Caco-2 (cell line): Measurements from ENCODE around the gene SLC29A3. TPM values are rescaled to one million over a fixed set of nuclear protein-coding genes. Genes with fewer than 3 reads are reported as not detected.

ENCODE experiments used
- BruUV-seq: library from RNA; stranded (reverse); fragments of 400-500 nt; replicated peaks from 2 replicates; lab custom pipeline; 2021; lab: Mats Ljungman, UMichigan
- CTCF ChIA-PET: fragments of 300-600 bp; sonication (Branson Sonifier 250); formaldehyde crosslinking; loops from one replicate; lab custom pipeline; 2022; ENCODE audit warnings: antibody characterized with exemption; lab: Charles Lee
- POLR2A ChIA-PET: fragments of 300-600 bp; sonication (Branson Sonifier 250); formaldehyde crosslinking; loops from one replicate; lab custom pipeline; 2022; ENCODE audit warnings: antibody characterized with exemption; lab: Charles Lee
- DNase-seq, 2 experiments: peaks; one replicate each; pipeline versions ENCODE4 v3.0.0 to v3.0.0-alpha.2; 2020 to 2022
- H3K27me3 ChIP-seq: replicated peaks from 2 replicates; pipeline ENCODE4 v1.6.0; 2011; ENCODE audit warnings: low read length; ENCODE audit not compliant: control insufficient read depth, insufficient read depth
- H3K36me3 ChIP-seq: 2 replicates; pipeline ENCODE4 v1.5.1; 2011; ENCODE audit warnings: low read length; ENCODE audit not compliant: control insufficient read depth, insufficient read depth
- H3K4me1 ChIP-seq: fragments of 250-450 bp; sonication (Bioruptor Pico); 2 replicates; pipeline ENCODE4 v1.5.1; 2020; ENCODE audit warnings: mild to moderate bottlenecking
- H3K4me3 ChIP-seq: 2 replicates; pipeline ENCODE4 v1.5.1; 2011; ENCODE audit warnings: low read depth, mild to moderate bottlenecking, control low read depth, low read length
- H3K9me3 ChIP-seq: fragments of 250-450 bp; sonication (Bioruptor Pico); 2 replicates; pipeline ENCODE4 v1.5.1; 2020; ENCODE audit warnings: mild to moderate bottlenecking, moderate library complexity
- H3K27ac Mint-ChIP-seq: one replicate; pipeline ENCODE4 v1.8.0; 2022; ENCODE audit warnings: mixed read lengths; ENCODE audit not compliant: unreplicated experiment
- H3K27me3 Mint-ChIP-seq: one replicate; pipeline ENCODE4 v1.8.0; 2022; ENCODE audit warnings: mixed read lengths; ENCODE audit not compliant: insufficient read depth, unreplicated experiment
- H3K36me3 Mint-ChIP-seq: one replicate; pipeline ENCODE4 v1.8.0; 2022; ENCODE audit warnings: mild to moderate bottlenecking, mixed read lengths; ENCODE audit not compliant: insufficient read depth, unreplicated experiment
- H3K4me1 Mint-ChIP-seq: one replicate; pipeline ENCODE4 v1.8.0; 2022; ENCODE audit warnings: low read depth, mixed read lengths; ENCODE audit not compliant: unreplicated experiment
- H3K4me3 Mint-ChIP-seq: one replicate; pipeline ENCODE4 v1.8.0; 2022; ENCODE audit warnings: mild to moderate bottlenecking, moderate library complexity, mixed read lengths; ENCODE audit not compliant: unreplicated experiment
- H3K9me3 Mint-ChIP-seq: one replicate; pipeline ENCODE4 v1.8.0; 2022; ENCODE audit warnings: mixed read lengths; ENCODE audit not compliant: unreplicated experiment
- intact Hi-C: fragments of 100-400 bp; cut with micrococcal nuclease; formaldehyde crosslinking; loops from one replicate; pipeline ENCODE4 v1.10.0; 2022; ENCODE audit not compliant: unreplicated experiment
- total RNA-seq: library from RNA; stranded (reverse); gene quantifications from 2 replicates; pipeline ENCODE4 v1.2.3, GENCODE V29; 2022
- TF ChIP-seq, protein P1 (sequence below), 2 experiments: fragments of 200-600 bp in 1 of 2; IDR thresholded peaks; 1 replicate in 1 of 2; 2 replicates in 1 of 2; pipeline versions ENCODE4 v1.5.1 to v1.8.0; 2011 to 2022; ENCODE audit warnings: antibody characterized with exemption in 1 of 2, control low read depth in 1 of 2, inconsistent platforms in 1 of 2, low read depth in 1 of 2, low read length in 1 of 2, mild to moderate bottlenecking in 1 of 2, moderate library complexity in 1 of 2; ENCODE audit not compliant: insufficient read depth in 1 of 2, severe bottlenecking in 1 of 2, unreplicated experiment in 1 of 2

SLC29A3 gene
- total RNA-seq, 1 experiment from 2014 or later = 20.7 TPM

- POLR2A ChIA-PET = no interaction called here
- Mint-ChIP-seq H3K4me1 (no peaks in the 10 kb centered on the region), H3K9me3 (no peaks in the 10 kb centered on the region), H3K27me3 (peaks cover 8% of the 10 kb centered on the region), H3K27ac (no peak overlapping the region), H3K36me3 (no peaks in the 10 kb centered on the region), H3K4me3 (no peak overlapping the region)
- H3K9me3 ChIP-seq = no peaks in the 10 kb centered on the region
- intact Hi-C loops = no loop called here
- no peak for DNase-seq
- no peaks in the 10 kb centered on the region for H3K27me3 ChIP-seq
- no peak overlapping the region for H3K4me3 ChIP-seq
- BruUV-seq = no TSS peak
- CTCF ChIA-PET = no interaction called here
- TF ChIP-seq, protein P1, sequence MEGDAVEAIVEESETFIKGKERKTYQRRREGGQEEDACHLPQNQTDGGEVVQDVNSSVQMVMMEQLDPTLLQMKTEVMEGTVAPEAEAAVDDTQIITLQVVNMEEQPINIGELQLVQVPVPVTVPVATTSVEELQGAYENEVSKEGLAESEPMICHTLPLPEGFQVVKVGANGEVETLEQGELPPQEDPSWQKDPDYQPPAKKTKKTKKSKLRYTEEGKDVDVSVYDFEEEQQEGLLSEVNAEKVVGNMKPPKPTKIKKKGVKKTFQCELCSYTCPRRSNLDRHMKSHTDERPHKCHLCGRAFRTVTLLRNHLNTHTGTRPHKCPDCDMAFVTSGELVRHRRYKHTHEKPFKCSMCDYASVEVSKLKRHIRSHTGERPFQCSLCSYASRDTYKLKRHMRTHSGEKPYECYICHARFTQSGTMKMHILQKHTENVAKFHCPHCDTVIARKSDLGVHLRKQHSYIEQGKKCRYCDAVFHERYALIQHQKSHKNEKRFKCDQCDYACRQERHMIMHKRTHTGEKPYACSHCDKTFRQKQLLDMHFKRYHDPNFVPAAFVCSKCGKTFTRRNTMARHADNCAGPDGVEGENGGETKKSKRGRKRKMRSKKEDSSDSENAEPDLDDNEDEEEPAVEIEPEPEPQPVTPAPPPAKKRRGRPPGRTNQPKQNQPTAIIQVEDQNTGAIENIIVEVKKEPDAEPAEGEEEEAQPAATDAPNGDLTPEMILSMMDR (IDR thresholded peaks at IDR 0.05; ENCODE audit: insufficient read depth in 1 of 2, low read depth in 1 of 2, low read length in 1 of 2, severe bottlenecking in 1 of 2, unreplicated experiment in 1 of 2) = no peak
- no peaks in the 10 kb centered on the region for H3K4me1 ChIP-seq
- H3K36me3 ChIP-seq = no peaks in the 10 kb centered on the region
Measured at GRCh38 chr10:71308244-71308643, 10.8 kb upstream of the SLC29A3 start.

DNA sequence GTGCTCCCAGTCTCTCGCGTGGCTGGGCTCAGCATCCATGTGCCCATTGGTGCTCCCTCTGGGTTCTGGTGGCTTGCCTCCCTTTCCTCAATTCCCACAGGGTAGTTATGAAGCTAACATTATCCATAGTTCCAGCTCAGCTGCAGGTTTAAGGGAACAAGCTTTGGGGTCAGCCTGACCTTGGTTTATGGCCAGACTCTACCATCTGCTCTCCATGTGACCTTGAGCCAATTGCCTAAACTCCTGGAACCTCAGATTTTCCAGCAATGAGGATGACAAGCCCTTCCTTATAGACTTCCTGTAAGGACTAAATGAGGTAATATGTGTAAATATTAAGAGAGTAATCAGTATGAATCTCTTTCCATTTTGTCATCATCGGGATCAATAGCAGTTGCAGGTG, 10.1 kb upstream of the SLC29A3 start:
- TF ChIP-seq, protein P1 (IDR thresholded peaks at IDR 0.05; ENCODE audit: insufficient read depth in 1 of 2, low read depth in 1 of 2, low read length in 1 of 2, severe bottlenecking in 1 of 2, unreplicated experiment in 1 of 2) = no peak
- BruUV-seq = no TSS peak
- POLR2A ChIA-PET = no interaction called here
- no peak for DNase-seq
- Histone ChIP-seq H3K9me3 (no peaks in the 10 kb centered on the region), H3K36me3 (no peaks in the 10 kb centered on the region), H3K27me3 (no peaks in the 10 kb centered on the region), H3K4me3 (no peak overlapping the region), H3K4me1 (no peaks in the 10 kb centered on the region)
- CTCF ChIA-PET = interaction anchor here (1.1 kb wide), 1 partner anchor 260 kb away, joined by 3 read pairs; no protein-coding TSS in a partner anchor
- no peak overlapping the region for H3K27ac Mint-ChIP-seq
- intact Hi-C loops = no loop called here
- no peaks in the 10 kb centered on the region for H3K36me3 Mint-ChIP-seq
- H3K27me3 Mint-ChIP-seq = peaks cover 12% of the 10 kb centered on the region
- no peaks in the 10 kb centered on the region for H3K9me3 Mint-ChIP-seq
- no peaks in the 10 kb centered on the region for H3K4me1 Mint-ChIP-seq
- H3K4me3 Mint-ChIP-seq = no peak overlapping the region

DNA sequence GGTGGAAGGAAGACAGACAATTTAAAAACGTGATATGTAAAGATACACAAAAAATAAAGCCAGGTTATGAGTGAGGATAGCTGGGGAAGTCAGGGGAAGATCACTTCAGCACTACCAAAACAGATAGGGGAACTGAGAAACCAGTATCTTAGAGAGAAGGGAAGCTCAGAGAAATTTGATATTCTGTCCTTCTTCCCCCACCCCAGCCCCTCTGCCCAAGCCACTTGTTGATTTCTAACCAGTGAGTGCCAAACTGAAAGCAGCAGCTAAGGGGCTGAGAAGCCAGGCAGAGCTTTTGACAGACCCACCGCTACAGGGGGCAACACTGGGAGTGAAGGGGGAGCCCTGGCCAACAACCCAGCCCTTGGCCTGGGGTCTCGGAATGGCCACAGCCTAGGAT, 9.1 kb upstream of the SLC29A3 start:
- Histone ChIP-seq H3K9me3 (no peaks in the 10 kb centered on the region), H3K27me3 (no peaks in the 10 kb centered on the region), H3K36me3 (no peaks in the 10 kb centered on the region), H3K4me3 (no peak overlapping the region), H3K4me1 (no peaks in the 10 kb centered on the region)
- H3K9me3 Mint-ChIP-seq = no peaks in the 10 kb centered on the region
- H3K36me3 Mint-ChIP-seq = no peaks in the 10 kb centered on the region
- ChIA-PET POLR2A (no interaction called here), CTCF (interaction anchor here (0.6 to 1.1 kb wide), 3 partner anchors 87 to 398 kb away, joined by 3 to 5 read pairs (median 3); partner anchors contain the start of gene CDH23)
- H3K27ac Mint-ChIP-seq = no peak overlapping the region
- H3K4me1 Mint-ChIP-seq = no peaks in the 10 kb centered on the region
- no TSS peak for BruUV-seq
- intact Hi-C loops = loop anchor here (5.0 to 10.0 kb wide), 3 partner anchors 155 to 587 kb away; no protein-coding TSS in a partner anchor
- no peak overlapping the region for H3K4me3 Mint-ChIP-seq
- H3K27me3 Mint-ChIP-seq = peaks cover 12% of the 10 kb centered on the region
- no peak for DNase-seq
- TF ChIP-seq, protein P1 (IDR thresholded peaks at IDR 0.05; ENCODE audit: insufficient read depth in 1 of 2, low read depth in 1 of 2, low read length in 1 of 2, severe bottlenecking in 1 of 2, unreplicated experiment in 1 of 2) = no peak
